Endothelial cell of umbilical vein (primary cell): ENCODE results near the gene CAMTA1. TPM values are rescaled to one million over a fixed set of nuclear protein-coding genes. Genes with fewer than 3 reads are reported as not detected.

Experiments
- BruUV-seq: library from RNA; stranded (reverse); fragments of 400-500 nt; replicated peaks from 2 replicates; lab custom pipeline; 2021; lab: Mats Ljungman, UMichigan
- CTCF ChIA-PET: fragments of 300-600, 350-600 bp; sonication (Branson Sonifier 250); formaldehyde crosslinking; loops from one replicate; lab custom pipeline; 2021; ENCODE audit warnings: antibody characterized with exemption, inconsistent platforms; lab: Charles Lee
- POLR2A ChIA-PET: fragments of 300-600, 350-600 bp; sonication (Branson Sonifier 250); formaldehyde crosslinking; loops from one replicate; lab custom pipeline; 2021; ENCODE audit warnings: antibody characterized with exemption, inconsistent platforms; lab: Charles Lee
- DNase-seq: peaks from one replicate; pipeline ENCODE4 v3.0.0-alpha.2; 2011; ENCODE audit warnings: low read depth, low spot score
- FAIRE-seq: peaks from 2 replicates; lab custom pipeline; 2011; peaks lifted over from hg19 to GRCh38; lab: Jason Lieb, UNC
- H2AFZ ChIP-seq: 2 replicates; pipeline ENCODE4 v1.6.0; 2012; ENCODE audit warnings: low read depth, low read length, control low read depth, inconsistent platforms
- H3K27ac ChIP-seq: 2 replicates; pipeline ENCODE4 v1.5.1; 2011; ENCODE audit warnings: low read depth, mild to moderate bottlenecking, control low read depth, low read length, moderate library complexity; ENCODE audit not compliant: insufficient read depth
- H3K27me3 ChIP-seq, 2 experiments: 2 replicates each; pipeline versions ENCODE4 v1.6.0 to v1.6.1; 2011; ENCODE audit warnings: low read length in 2 of 2, mixed read lengths in 1 of 2; ENCODE audit not compliant: control insufficient read depth in 2 of 2, insufficient read depth in 2 of 2
- H3K36me3 ChIP-seq, 2 experiments: 2 replicates in 1 of 2; 3 replicates in 1 of 2; pipeline ENCODE4 v1.5.1; 2011; ENCODE audit warnings: low read length in 2 of 2, mild to moderate bottlenecking in 1 of 2, moderate library complexity in 1 of 2; ENCODE audit not compliant: control insufficient read depth in 2 of 2, insufficient read depth in 2 of 2; ENCODE audit errors: extremely low read depth in 1 of 2
- H3K4me1 ChIP-seq: 3 replicates; pipeline ENCODE4 v1.5.1; 2011; ENCODE audit warnings: mild to moderate bottlenecking, low read length; ENCODE audit not compliant: control insufficient read depth, insufficient read depth; ENCODE audit errors: extremely low read depth
- H3K4me2 ChIP-seq: 2 replicates; pipeline ENCODE4 v1.6.1; 2011; ENCODE audit warnings: low read length, control low read depth, mixed read lengths; ENCODE audit not compliant: insufficient read depth
- H3K4me3 ChIP-seq, 3 experiments: fragments of 200-600 bp in 1 of 3; sonication (generic), shearing (Covaris generic) in 1 of 3; replicated peaks in 1 of 3; 2 replicates each; pipeline ENCODE4 v1.5.1; 2011 to 2016; ENCODE audit warnings: control low read depth in 3 of 3, low read length in 3 of 3, mild to moderate bottlenecking in 2 of 3, inconsistent platforms in 1 of 3, low read depth in 1 of 3, moderate library complexity in 1 of 3; ENCODE audit not compliant: insufficient read depth in 1 of 3
- H3K79me2 ChIP-seq: 2 replicates; pipeline ENCODE4 v1.6.0; 2012; ENCODE audit warnings: low read length, inconsistent platforms; ENCODE audit not compliant: control insufficient read depth, insufficient read depth
- H3K9ac ChIP-seq: replicated peaks from 2 replicates; pipeline ENCODE3; 2011; ENCODE audit warnings: low read length, control low read depth; ENCODE audit not compliant: insufficient read depth; ENCODE audit errors: extremely low read depth
- H3K9me1 ChIP-seq: replicated peaks from 3 replicates; pipeline ENCODE4 v1.6.0; 2011; ENCODE audit warnings: mild to moderate bottlenecking, low read length; ENCODE audit not compliant: control insufficient read depth, insufficient read depth; ENCODE audit errors: extremely low read depth
- H3K9me3 ChIP-seq: replicated peaks from 2 replicates; pipeline ENCODE4 v1.5.1; 2012; ENCODE audit warnings: low read length, inconsistent platforms; ENCODE audit not compliant: control insufficient read depth, insufficient read depth
- H4K20me1 ChIP-seq: replicated peaks from 2 replicates; pipeline ENCODE3; 2011; ENCODE audit warnings: mild to moderate bottlenecking, low read length; ENCODE audit not compliant: control insufficient read depth, insufficient read depth; ENCODE audit errors: extremely low read depth
- CTCF ChIP-seq, 2 donors: IDR thresholded peaks; 1 replicate in 1 of 2; 2 replicates in 1 of 2; pipeline ENCODE4 v1.5.1; 2011; ENCODE audit warnings: low read length in 2 of 2, mild to moderate bottlenecking in 2 of 2, moderate library complexity in 2 of 2, control low read depth in 1 of 2, inconsistent platforms in 1 of 2, low read depth in 1 of 2; ENCODE audit not compliant: insufficient read depth in 1 of 2; ENCODE audit errors: extremely low read depth in 1 of 2
- EZH2 ChIP-seq: IDR thresholded peaks from 2 replicates; pipeline ENCODE4 v1.6.1; 2012; ENCODE audit warnings: borderline replicate concordance, low read depth, mild to moderate bottlenecking, moderate library complexity, low read length, inconsistent platforms; ENCODE audit not compliant: severe bottlenecking
- FOS ChIP-seq: IDR thresholded peaks from 2 replicates; pipeline ENCODE4 v1.6.1; 2011; ENCODE audit warnings: mild to moderate bottlenecking, low read length, moderate library complexity, borderline replicate concordance; ENCODE audit not compliant: insufficient read depth
- MAX ChIP-seq: IDR thresholded peaks from 2 replicates; pipeline ENCODE4 v1.6.1; 2011; ENCODE audit not compliant: insufficient read depth, insufficient read length
- MYC ChIP-seq: IDR thresholded peaks from one replicate; pipeline ENCODE4 v1.6.1; 2011; ENCODE audit warnings: mild to moderate bottlenecking, low read depth, low read length
- POLR2A ChIP-seq: IDR thresholded peaks from 2 replicates; pipeline ENCODE4 v1.6.1; 2012; ENCODE audit warnings: low read depth, mild to moderate bottlenecking, control low read depth, low read length
- POLR2AphosphoS5 ChIP-seq: IDR thresholded peaks from 2 replicates; pipeline ENCODE4 v1.6.1; 2012; ENCODE audit warnings: low read depth, mild to moderate bottlenecking, control low read depth, low read length, moderate library complexity; ENCODE audit not compliant: insufficient read depth
- dilution Hi-C: fragments of 300-500 bp; cut with MboI; formaldehyde crosslinking; loops from one replicate; pipeline ENCODE4 v1.15.0; 2019; ENCODE audit warnings: low sequenced_read_pairs; ENCODE audit not compliant: extremely low pct_ligation_motif_present
- intact Hi-C: fragments of 100-400 bp; cut with micrococcal nuclease; formaldehyde crosslinking; loops from one replicate; pipeline ENCODE4 v1.10.0; 2022
- polyA plus RNA-seq, 4 experiments: library from polyadenylated mRNA; depleted of rRNA in 3 of 4; stranded (reverse) in 3 of 4; unstranded in 1 of 4; fragments of >200 nt; gene quantifications; 2 replicates each; pipeline versions ENCODE4 v1.2.1 to v1.2.3, GENCODE V29; 2011 to 2012; ENCODE audit warnings: missing spikeins in 1 of 4
- total RNA-seq: library from RNA; stranded (reverse); gene quantifications from 2 replicates; pipeline ENCODE4 v1.2.3, GENCODE V29; 2021

CAMTA1 gene
- total and polyA plus RNA-seq, 2 donors (not counting 3 experiments of a cell fraction or from before 2014, with no cell fraction given) = 50.8 to 92.7 TPM

GRCh38 chr1:7298749-7299151 is 513.5 kb downstream of the CAMTA1 start:
- TF ChIP-seq POLR2A = no peak
- peak; percentile 37 for TF ChIP-seq FOS
- BruUV-seq = TSS peak; percentile 48
- peak; percentile 56 for DNase-seq
- Histone ChIP-seq H3K9me3 (no peaks in the 10 kb centered on the region), H2AFZ (peak overlapping the region; percentile 1), H3K4me2 (peak overlapping the region; percentile 54), H3K4me3 (no peak overlapping the region), H3K27me3 (no peaks in the 10 kb centered on the region), H3K27ac (peak overlapping the region; percentile 90), H3K9ac (no peak overlapping the region), H3K4me1 (peaks cover 17% of the 10 kb centered on the region), H3K9me1 (no peaks in the 10 kb centered on the region), H3K36me3 (no peaks in the 10 kb centered on the region), H3K79me2 (no peaks in the 10 kb centered on the region), H4K20me1 (no peaks in the 10 kb centered on the region)
- FAIRE-seq = peak; percentile 57
- CTCF ChIA-PET = interaction anchor here (1.0 to 1.2 kb wide), 3 partner anchors 14 to 81 kb away, joined by 3 to 5 read pairs (median 3); no protein-coding TSS in a partner anchor
- POLR2A ChIA-PET = no interaction called here
- dilution Hi-C loops (no loop called here), intact Hi-C loops (loop anchor here (1.0 to 2.0 kb wide), 2 partner anchors 80 to 104 kb away; no protein-coding TSS in a partner anchor)

- peaks cover 17% of the 10 kb centered on the region for H3K4me1 ChIP-seq
- intact Hi-C loops (loop anchor here (1.0 to 2.0 kb wide), 2 partner anchors 79 to 103 kb away; no protein-coding TSS in a partner anchor), dilution Hi-C loops (no loop called here)
- H3K36me3 ChIP-seq = no peaks in the 10 kb centered on the region
- peak overlapping the region; percentile 90 for H3K27ac ChIP-seq
- no peak overlapping the region for H3K4me3 ChIP-seq
- H3K9ac ChIP-seq = peak overlapping the region; percentile 56
- DNase-seq (peak; percentile 93), FAIRE-seq (peak; percentile 93)
- H3K4me2 ChIP-seq = peak overlapping the region; percentile 54
- no peaks in the 10 kb centered on the region for H3K79me2 ChIP-seq
- H3K27me3 ChIP-seq = no peaks in the 10 kb centered on the region
- TF ChIP-seq FOS (peak; percentile 81), POLR2AphosphoS5 (peak; percentile 60), CTCF (IDR thresholded peaks at IDR 0.05; ENCODE audit: extremely low read depth in 1 of 2, insufficient read depth in 1 of 2, low read depth in 1 of 2, low read length in 2 of 2) (no peak), EZH2 (no peak), MAX (no peak), MYC (no peak), POLR2A (no peak)
- BruUV-seq = no TSS peak
- H2AFZ ChIP-seq = peak overlapping the region; percentile 74
- H4K20me1 ChIP-seq = no peaks in the 10 kb centered on the region
- POLR2A ChIA-PET = no interaction called here
- no peaks in the 10 kb centered on the region for H3K9me3 ChIP-seq
- no peaks in the 10 kb centered on the region for H3K9me1 ChIP-seq
- CTCF ChIA-PET = interaction anchor here (1.0 to 1.2 kb wide), 6 partner anchors 14 to 348 kb away, joined by 3 to 5 read pairs (median 3); no protein-coding TSS in a partner anchor
Observed at GRCh38 chr1:7299329-7299799, 514.1 kb downstream of the CAMTA1 start.
